K562 (cell line): Measurements from ENCODE around the gene AFG1L. TPM values are rescaled to one million over a fixed set of nuclear protein-coding genes. Genes with fewer than 3 reads are reported as not detected.

ENCODE experiments used
- ATAC-seq: fragments of 200-7000 bp; cut with Tn5 transposase; 3 replicates; pipeline ENCODE4 v1.9.1; 2020; ENCODE audit warnings: moderate library complexity
- BruUV-seq: library from RNA; stranded (reverse); fragments of 400-500 nt; replicated peaks from 2 replicates; lab custom pipeline; 2021; lab: Mats Ljungman, UMichigan
- CTCF ChIA-PET: fragments of 300-600 bp; formaldehyde crosslinking; extraction: SDS; loops from one replicate; lab custom pipeline; 2021; ENCODE audit warnings: low intra/inter-chr PET ratio; lab: Yijun Ruan, JAX
- POLR2A ChIA-PET: fragments of 300-600, 350-650 bp; sonication (Branson Sonifier 250); formaldehyde crosslinking; extraction: SDS; loops from one replicate; lab custom pipeline; 2021; ENCODE audit warnings: antibody characterized with exemption, inconsistent platforms; lab: Yijun Ruan, JAX
- DNase-seq, 4 experiments: peaks; one replicate each; pipeline versions ENCODE4 v3.0.0 to v3.0.0-alpha.2; 2011 to 2018; ENCODE audit warnings: low spot score in 3 of 4, mixed read lengths in 3 of 4; ENCODE audit errors: extremely low read depth in 1 of 4
- FAIRE-seq: peaks from 2 replicates; lab custom pipeline; 2011; peaks lifted over from hg19 to GRCh38; lab: Jason Lieb, UNC
- H2AFZ ChIP-seq: 2 replicates; pipeline ENCODE4 v1.6.0; 2011; ENCODE audit warnings: low read depth, low read length, control low read depth, inconsistent platforms
- H3K27ac ChIP-seq: fragments of 200-600 bp; 3 replicates; pipeline ENCODE4 v1.8.0; 2011; ENCODE audit warnings: low read depth, mild to moderate bottlenecking, control low read depth, inconsistent platforms, low read length, moderate library complexity, mixed read lengths; ENCODE audit errors: extremely low read depth
- H3K27me3 ChIP-seq, 2 experiments: fragments of 300-600 bp in 1 of 2; 2 replicates in 1 of 2; 3 replicates in 1 of 2; pipeline versions ENCODE4 v1.6.0 to v1.8.0; 2011; ENCODE audit warnings: inconsistent platforms in 2 of 2, low read length in 2 of 2, mild to moderate bottlenecking in 1 of 2, mixed read lengths in 1 of 2, moderate library complexity in 1 of 2; ENCODE audit not compliant: control insufficient read depth in 2 of 2, insufficient read depth in 2 of 2
- H3K36me3 ChIP-seq: fragments of 300-600 bp; 3 replicates; pipeline ENCODE4 v1.8.0; 2011; ENCODE audit warnings: mild to moderate bottlenecking, low read length, inconsistent platforms; ENCODE audit not compliant: control insufficient read depth, insufficient read depth
- H3K4me1 ChIP-seq, 2 experiments: fragments of 200-600 bp in 1 of 2; replicated peaks in 1 of 2; 2 replicates in 1 of 2; 3 replicates in 1 of 2; pipeline versions ENCODE4 v1.5.1 to v1.8.0; 2011; ENCODE audit warnings: inconsistent platforms in 2 of 2, low read length in 2 of 2, mild to moderate bottlenecking in 1 of 2, mixed read lengths in 1 of 2, moderate library complexity in 1 of 2; ENCODE audit not compliant: control insufficient read depth in 2 of 2, insufficient read depth in 2 of 2
- H3K4me2 ChIP-seq: 2 replicates; pipeline ENCODE4 v1.6.1; 2011; ENCODE audit warnings: low read length, control low read depth, inconsistent platforms, mixed read lengths; ENCODE audit not compliant: insufficient read depth
- H3K4me3 ChIP-seq: fragments of 200-600 bp; sonication (generic), shearing (Covaris generic); 2 replicates; pipeline ENCODE4 v1.5.1; 2016; ENCODE audit warnings: control low read depth, inconsistent platforms
- H3K79me2 ChIP-seq: fragments of 200-600 bp; 3 replicates; pipeline ENCODE4 v1.8.0; 2011; ENCODE audit warnings: low read length, inconsistent platforms; ENCODE audit not compliant: control insufficient read depth, insufficient read depth
- H3K9ac ChIP-seq, 2 experiments: 2 replicates each; pipeline versions ENCODE4 v1.6.0 to v1.6.1; 2011; ENCODE audit warnings: low read depth in 2 of 2, low read length in 2 of 2, control low read depth in 1 of 2, inconsistent platforms in 1 of 2, mild to moderate bottlenecking in 1 of 2, mixed read lengths in 1 of 2; ENCODE audit not compliant: insufficient read depth in 1 of 2
- H3K9me1 ChIP-seq: one replicate; pipeline ENCODE4 v1.6.0; 2011; ENCODE audit warnings: inconsistent platforms, mild to moderate bottlenecking, low read length, moderate library complexity; ENCODE audit not compliant: control insufficient read depth, insufficient read depth
- H3K9me3 ChIP-seq: replicated peaks from 2 replicates; pipeline ENCODE4 v1.5.1; 2011; ENCODE audit warnings: low read depth, low read length, inconsistent platforms; ENCODE audit not compliant: control insufficient read depth, insufficient read depth
- H4K20me1 ChIP-seq: replicated peaks from 2 replicates; pipeline ENCODE4 v1.6.1; 2011; ENCODE audit warnings: low read length, inconsistent platforms, mixed read lengths; ENCODE audit not compliant: control insufficient read depth, insufficient read depth
- BRD9 ChIP-seq: fragments of 450-650 bp; IDR thresholded peaks from 2 replicates; pipeline ENCODE4 v1.6.1; 2018; ENCODE audit warnings: low read depth; ENCODE audit not compliant: partially characterized antibody
- CCNT2 ChIP-seq: IDR thresholded peaks from 2 replicates; pipeline ENCODE4 v1.6.1; 2011; ENCODE audit warnings: borderline replicate concordance, low read depth, mild to moderate bottlenecking, moderate library complexity, mixed read lengths, low read length; ENCODE audit not compliant: insufficient read length; ENCODE audit errors: extremely low read depth
- COPS2 ChIP-seq: fragments of 450-650 bp; conservative IDR thresholded peaks from 2 replicates; pipeline ENCODE4 v1.6.1; 2016; ENCODE audit warnings: mild to moderate bottlenecking, moderate library complexity
- CTBP1 ChIP-seq: fragments of 450-650 bp; IDR thresholded peaks from 2 replicates; pipeline ENCODE4 v1.6.1; 2016; ENCODE audit warnings: borderline replicate concordance
- CXXC5 ChIP-seq: fragments of 250-450 bp; sonication (Bioruptor Pico); IDR thresholded peaks from 2 replicates; pipeline ENCODE4 v1.8.0; 2022; ENCODE audit warnings: inconsistent platforms, mild to moderate bottlenecking, moderate library complexity
- E4F1 ChIP-seq: fragments of 250-450 bp; sonication (Bioruptor Pico); IDR thresholded peaks from 2 replicates; pipeline ENCODE4 v1.5.0; 2021; ENCODE audit warnings: mild to moderate bottlenecking, borderline replicate concordance
- FOXJ2 ChIP-seq: fragments of 200-800 bp; sonication (Bioruptor generic); IDR thresholded peaks from 2 replicates; pipeline ENCODE4 v1.6.1; 2016; ENCODE audit warnings: missing genetic modification characterization, missing compliant biosample characterization
- HIVEP1 ChIP-seq: fragments of 250-450 bp; sonication (Bioruptor Pico); IDR thresholded peaks from 2 replicates; pipeline ENCODE4 v1.4.0; 2020; ENCODE audit warnings: mild to moderate bottlenecking
- HNRNPK ChIP-seq: fragments of 200-400 bp; formaldehyde crosslinking; IDR thresholded peaks from one replicate; pipeline ENCODE4 v1.6.1; 2018; ENCODE audit warnings: mild to moderate bottlenecking, low read depth, low read length; ENCODE audit not compliant: poor library complexity, severe bottlenecking
- PHB ChIP-seq: fragments of 250-450 bp; sonication (Bioruptor Pico); IDR thresholded peaks from 2 replicates; pipeline ENCODE4 v1.5.0; 2021
- RBM22 ChIP-seq: fragments of 200-400 bp; formaldehyde crosslinking; IDR thresholded peaks from 2 replicates; pipeline ENCODE4 v1.6.1; 2018; ENCODE audit warnings: low read length, low read depth; ENCODE audit not compliant: poor library complexity, severe bottlenecking
- RFX1 ChIP-seq: fragments of 450-650 bp; IDR thresholded peaks from 2 replicates; pipeline ENCODE4 v1.6.1; 2016; ENCODE audit warnings: mild to moderate bottlenecking, moderate library complexity
- XRCC5 ChIP-seq: fragments of 200-400 bp; formaldehyde crosslinking; IDR thresholded peaks from 2 replicates; pipeline ENCODE4 v1.6.1; 2017; ENCODE audit warnings: low read depth, mild to moderate bottlenecking, low read length
- WGBS: fragments of 100-300 bp; shearing (Covaris generic); methylation state at CpG from one replicate; pipeline ENCODE4 v1.1.6; 2016; ENCODE audit warnings: low coverage, mixed read lengths; ENCODE audit not compliant: insufficient coverage; ENCODE audit errors: missing lambda C conversion rate; 5-methylcytosine and 5-hydroxymethylcytosine counted together
- in situ Hi-C: fragments of 300-500 bp; cut with MboI; formaldehyde crosslinking; loops from 4 replicates; pipeline ENCODE4 v1.15.0; 2018; ENCODE audit warnings: inconsistent platforms, mixed read lengths
- intact Hi-C: fragments of 100-400 bp; cut with micrococcal nuclease; formaldehyde crosslinking; loops from 2 replicates; pipeline ENCODE4 v1.14.2; 2022
- polyA plus RNA-seq, 8 experiments: library from polyadenylated mRNA; depleted of rRNA in 4 of 8; stranded (reverse) in 5 of 8; unstranded in 3 of 8; fragments of >200 nt; fragmentation: Nextera tagmentation in 2 of 8; fragmentation: Illumina TruSeq in 1 of 8; extraction: Ambion mirVana in 2 of 8; extraction: Trizol in 1 of 8; gene quantifications; 2 replicates each; pipeline versions ENCODE4 v1.2.1 to v1.2.3, GENCODE V29; 2011 to 2014; ENCODE audit warnings: inconsistent platforms in 1 of 8, missing spikeins in 1 of 8
- total RNA-seq, 7 experiments: library from RNA; depleted of rRNA in 6 of 7; stranded (reverse); fragments of >200 nt in 6 of 7; fragmentation: Illumina TruSeq in 2 of 7; extraction: Trizol in 2 of 7; gene quantifications; 2 replicates each; pipeline versions ENCODE4 v1.2.1 to v1.2.3, GENCODE V29; 2011 to 2021; ENCODE audit warnings: low replicate concordance in 1 of 7
- TF ChIP-seq, protein P1 (sequence below): fragments of 450-650 bp; IDR thresholded peaks from 2 replicates; pipeline ENCODE4 v1.6.1; 2017; ENCODE audit warnings: antibody characterized with exemption, mild to moderate bottlenecking

AFG1L gene
- total and polyA plus RNA-seq, 9 of the 15 experiments (the other 6 are each of a cell fraction or from before 2014, with no cell fraction given), result 2.2 to 15.5 (median 5.8) TPM

DNA sequence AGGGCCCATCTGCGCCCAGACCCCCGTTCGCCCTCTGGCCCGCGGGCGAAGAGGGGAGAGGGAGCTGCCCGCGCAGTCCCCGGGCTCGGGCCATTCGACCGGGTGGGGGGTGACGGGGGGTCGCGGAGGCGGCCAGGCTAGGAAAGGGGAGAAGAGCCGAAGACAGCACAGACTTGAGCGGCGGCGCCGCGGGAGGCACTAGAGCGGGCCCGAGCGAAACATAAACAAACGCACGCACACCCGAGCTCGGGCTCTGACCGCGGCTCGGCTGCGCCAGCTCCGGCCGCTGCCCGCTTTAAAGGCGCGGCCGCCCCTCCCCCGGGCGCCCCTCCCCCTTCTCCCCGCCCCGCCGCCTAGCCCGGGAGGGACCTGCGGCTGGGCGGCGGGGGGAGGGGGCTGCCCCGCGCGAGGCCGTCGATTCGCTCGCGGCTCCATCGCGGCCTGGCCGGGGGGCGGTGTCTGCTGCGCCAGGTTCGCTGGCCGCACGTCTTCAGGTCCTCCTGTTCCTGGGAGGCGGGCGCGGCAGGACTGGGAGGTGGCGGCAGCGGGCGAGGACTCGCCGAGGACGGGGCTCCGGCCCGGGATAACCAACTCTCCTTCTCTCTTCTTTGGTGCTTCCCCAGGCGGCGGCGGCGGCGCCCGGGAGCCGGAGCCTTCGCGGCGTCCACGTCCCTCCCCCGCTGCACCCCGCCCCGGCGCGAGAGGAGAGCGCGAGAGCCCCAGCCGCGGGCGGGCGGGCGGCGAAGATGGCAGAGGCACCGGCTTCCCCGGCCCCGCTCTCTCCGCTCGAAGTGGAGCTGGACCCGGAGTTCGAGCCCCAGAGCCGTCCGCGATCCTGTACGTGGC is 265.8 kb downstream of the AFG1L start, which contains the start of gene FOXO3:
Gene FOXO3, plus strand, starts transcription at position 455 of the 846 bp plus-strand sequence. Its CDS starts 292 bp downstream, at position 747.
- no peak for FAIRE-seq
- peak; percentile 83 to 85 (median 84) for DNase-seq
- no peaks in the 10 kb centered on the region for H3K27me3 ChIP-seq
- peak within 1 kb of the TSS; percentile 99 for H3K27ac ChIP-seq
- no peaks in the 10 kb centered on the region for H3K9me1 ChIP-seq
- H3K9me3 ChIP-seq, result no peaks in the 10 kb centered on the region
- H3K9ac ChIP-seq, result peak within 1 kb of the TSS; percentile 88 to 93
- whole genome bisulfite sequencing, result 1% methylated on average over 18 of the region's 110 CpGs
- peak within 1 kb of the TSS; percentile 84 for H2AFZ ChIP-seq
- in situ Hi-C loops, result no loop called here
- intact Hi-C loops, result loop anchor here (5.0 kb wide), 2 partner anchors 72 to 222 kb away; no protein-coding TSS in a partner anchor
- peaks cover 16% of the 10 kb centered on the region for H4K20me1 ChIP-seq
- ChIA-PET CTCF (no interaction called here), POLR2A (interaction anchor here (0.6 to 1.1 kb wide), 6 partner anchors 13 to 331 kb away, joined by 3 to 9 read pairs (median 4); no protein-coding TSS in a partner anchor)
- H3K79me2 ChIP-seq, result peaks cover 31% of the 10 kb centered on the region
- peak; percentile 65 for ATAC-seq
- no peaks in the 10 kb centered on the region for H3K36me3 ChIP-seq
- H3K4me3 ChIP-seq, result peak within 1 kb of the TSS; percentile 82
- H3K4me1 ChIP-seq, result peaks cover 39 to 44% of the 10 kb centered on the region in 2 experiments
- BruUV-seq, result no TSS peak
- H3K4me2 ChIP-seq, result peak within 1 kb of the TSS; percentile 89
- TF ChIP-seq CTBP1 (peak; percentile 78), FOXJ2 (tag) (0 out of 2 replicates have a peak, but pooled peaks have one; percentile 28), BRD9 (no peak), E4F1 (CRISPR knock-in tag) (no peak), HNRNPK (no peak), XRCC5 (0 out of 2 replicates have a peak, but pooled peaks have one; percentile 5), RFX1 (no peak), RBM22 (peak; percentile 20), HIVEP1 (CRISPR knock-in tag) (no peak), CCNT2 (peak; percentile 17), COPS2 (no peak), CXXC5 (CRISPR knock-in tag) (peak; percentile 88), PHB (CRISPR knock-in tag) (no peak)
- TF ChIP-seq, protein P1, sequence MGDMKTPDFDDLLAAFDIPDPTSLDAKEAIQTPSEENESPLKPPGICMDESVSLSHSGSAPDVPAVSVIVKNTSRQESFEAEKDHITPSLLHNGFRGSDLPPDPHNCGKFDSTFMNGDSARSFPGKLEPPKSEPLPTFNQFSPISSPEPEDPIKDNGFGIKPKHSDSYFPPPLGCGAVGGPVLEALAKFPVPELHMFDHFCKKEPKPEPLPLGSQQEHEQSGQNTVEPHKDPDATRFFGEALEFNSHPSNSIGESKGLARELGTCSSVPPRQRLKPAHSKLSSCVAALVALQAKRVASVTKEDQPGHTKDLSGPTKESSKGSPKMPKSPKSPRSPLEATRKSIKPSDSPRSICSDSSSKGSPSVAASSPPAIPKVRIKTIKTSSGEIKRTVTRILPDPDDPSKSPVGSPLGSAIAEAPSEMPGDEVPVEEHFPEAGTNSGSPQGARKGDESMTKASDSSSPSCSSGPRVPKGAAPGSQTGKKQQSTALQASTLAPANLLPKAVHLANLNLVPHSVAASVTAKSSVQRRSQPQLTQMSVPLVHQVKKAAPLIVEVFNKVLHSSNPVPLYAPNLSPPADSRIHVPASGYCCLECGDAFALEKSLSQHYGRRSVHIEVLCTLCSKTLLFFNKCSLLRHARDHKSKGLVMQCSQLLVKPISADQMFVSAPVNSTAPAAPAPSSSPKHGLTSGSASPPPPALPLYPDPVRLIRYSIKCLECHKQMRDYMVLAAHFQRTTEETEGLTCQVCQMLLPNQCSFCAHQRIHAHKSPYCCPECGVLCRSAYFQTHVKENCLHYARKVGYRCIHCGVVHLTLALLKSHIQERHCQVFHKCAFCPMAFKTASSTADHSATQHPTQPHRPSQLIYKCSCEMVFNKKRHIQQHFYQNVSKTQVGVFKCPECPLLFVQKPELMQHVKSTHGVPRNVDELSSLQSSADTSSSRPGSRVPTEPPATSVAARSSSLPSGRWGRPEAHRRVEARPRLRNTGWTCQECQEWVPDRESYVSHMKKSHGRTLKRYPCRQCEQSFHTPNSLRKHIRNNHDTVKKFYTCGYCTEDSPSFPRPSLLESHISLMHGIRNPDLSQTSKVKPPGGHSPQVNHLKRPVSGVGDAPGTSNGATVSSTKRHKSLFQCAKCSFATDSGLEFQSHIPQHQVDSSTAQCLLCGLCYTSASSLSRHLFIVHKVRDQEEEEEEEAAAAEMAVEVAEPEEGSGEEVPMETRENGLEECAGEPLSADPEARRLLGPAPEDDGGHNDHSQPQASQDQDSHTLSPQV, result 0 out of 2 replicates have a peak, but pooled peaks have one; percentile 28
